Calu3 (cell line): ENCODE data around the gene ARHGAP26. TPM values are rescaled to one million over a fixed set of nuclear protein-coding genes. Genes with fewer than 3 reads are reported as not detected.

Experiments
- BruUV-seq: library from RNA; stranded (reverse); fragments of 400-500 nt; replicated peaks from 2 replicates; lab custom pipeline; 2021; lab: Mats Ljungman, UMichigan
- CTCF ChIA-PET: fragments of 300-600 bp; sonication (Branson Sonifier 250); formaldehyde crosslinking; loops from one replicate; lab custom pipeline; 2022; ENCODE audit warnings: antibody characterized with exemption; lab: Charles Lee
- DNase-seq: peaks from one replicate; pipeline ENCODE4 v3.0.0; 2022
- H3K27ac Mint-ChIP-seq: one replicate; pipeline ENCODE4 v1.8.0; 2022; ENCODE audit warnings: mixed read lengths; ENCODE audit not compliant: unreplicated experiment
- H3K27me3 Mint-ChIP-seq: one replicate; pipeline ENCODE4 v1.8.0; 2022; ENCODE audit warnings: mixed read lengths; ENCODE audit not compliant: unreplicated experiment
- H3K36me3 Mint-ChIP-seq: one replicate; pipeline ENCODE4 v1.8.0; 2022; ENCODE audit warnings: mild to moderate bottlenecking, moderate library complexity, mixed read lengths; ENCODE audit not compliant: insufficient read depth, unreplicated experiment
- H3K4me1 Mint-ChIP-seq: one replicate; pipeline ENCODE4 v1.8.0; 2022; ENCODE audit warnings: mild to moderate bottlenecking, low read depth, mixed read lengths; ENCODE audit not compliant: unreplicated experiment
- H3K4me3 Mint-ChIP-seq: one replicate; pipeline ENCODE4 v1.8.0; 2022; ENCODE audit warnings: mild to moderate bottlenecking, low read depth, moderate library complexity, mixed read lengths; ENCODE audit not compliant: unreplicated experiment
- H3K9me3 Mint-ChIP-seq: one replicate; pipeline ENCODE4 v1.8.0; 2022; ENCODE audit warnings: low read depth, mixed read lengths; ENCODE audit not compliant: unreplicated experiment
- CTCF ChIP-seq: fragments of 200-600 bp; IDR thresholded peaks from one replicate; pipeline ENCODE4 v1.8.0; 2022; ENCODE audit warnings: antibody characterized with exemption; ENCODE audit not compliant: unreplicated experiment
- intact Hi-C: fragments of 100-400 bp; cut with micrococcal nuclease; formaldehyde crosslinking; loops from one replicate; pipeline ENCODE4 v1.10.0; 2022; ENCODE audit not compliant: unreplicated experiment
- total RNA-seq: library from RNA; stranded (reverse); gene quantifications from 2 replicates; pipeline ENCODE4 v1.2.3, GENCODE V29; 2022

Gene ARHGAP26
- total RNA-seq, 1 experiment from 2014 or later, result 118 TPM

GRCh38 chr5:143225511-143225910, 455.3 kb downstream of the ARHGAP26 start:
- peaks cover 12% of the 10 kb centered on the region for H3K4me1 Mint-ChIP-seq
- no peaks in the 10 kb centered on the region for H3K27me3 Mint-ChIP-seq
- no peak overlapping the region for H3K27ac Mint-ChIP-seq
- DNase-seq, result no peak
- intact Hi-C loops, result no loop called here
- H3K36me3 Mint-ChIP-seq, result peaks cover 13% of the 10 kb centered on the region
- BruUV-seq, result no TSS peak
- TF ChIP-seq CTCF, result no peak
- H3K4me3 Mint-ChIP-seq, result no peak overlapping the region
- H3K9me3 Mint-ChIP-seq, result no peaks in the 10 kb centered on the region
- CTCF ChIA-PET, result interaction anchor here (1.1 kb wide), 1 partner anchor 16 kb away, joined by 3 read pairs; no protein-coding TSS in a partner anchor

- peaks cover 20% of the 10 kb centered on the region for H3K4me1 Mint-ChIP-seq
- no peaks in the 10 kb centered on the region for H3K9me3 Mint-ChIP-seq
- H3K36me3 Mint-ChIP-seq, result peaks cover 13% of the 10 kb centered on the region
- no peak for TF ChIP-seq CTCF
- DNase-seq, result no peak
- BruUV-seq, result no TSS peak
- no peak overlapping the region for H3K4me3 Mint-ChIP-seq
- CTCF ChIA-PET, result interaction anchor here (0.6 to 1.1 kb wide), 3 partner anchors 16 to 793 kb away, joined by 3 to 4 read pairs (median 3); no protein-coding TSS in a partner anchor
- no peaks in the 10 kb centered on the region for H3K27me3 Mint-ChIP-seq
- H3K27ac Mint-ChIP-seq, result no peak overlapping the region
- intact Hi-C loops, result no loop called here
Observed at GRCh38 chr5:143226361-143226760, 456.2 kb downstream of the ARHGAP26 start.

GRCh38 chr5:143226872-143227271, 456.7 kb downstream of the ARHGAP26 start:
- BruUV-seq, result no TSS peak
- Mint-ChIP-seq H3K4me3 (no peak overlapping the region), H3K9me3 (no peaks in the 10 kb centered on the region), H3K4me1 (peaks cover 26% of the 10 kb centered on the region), H3K27me3 (no peaks in the 10 kb centered on the region), H3K36me3 (peaks cover 13% of the 10 kb centered on the region), H3K27ac (no peak overlapping the region)
- DNase-seq, result no peak
- CTCF ChIA-PET, result interaction anchor here (0.6 to 1.0 kb wide), 2 partner anchors 66 to 794 kb away, joined by 3 to 4 read pairs; no protein-coding TSS in a partner anchor
- intact Hi-C loops, result no loop called here
- no peak for TF ChIP-seq CTCF

- no peak for TF ChIP-seq CTCF
- BruUV-seq, result no TSS peak
- Mint-ChIP-seq H3K27me3 (no peaks in the 10 kb centered on the region), H3K9me3 (no peaks in the 10 kb centered on the region), H3K36me3 (peaks cover 13% of the 10 kb centered on the region), H3K4me3 (no peak overlapping the region), H3K4me1 (peaks cover 30% of the 10 kb centered on the region), H3K27ac (no peak overlapping the region)
- no peak for DNase-seq
- intact Hi-C loops, result no loop called here
- CTCF ChIA-PET, result no interaction called here
Observed at GRCh38 chr5:143227301-143227700, 457.1 kb downstream of the ARHGAP26 start.
